SK-N-SH (cell line): Measurements from ENCODE around the gene RAPGEF1. TPM values are rescaled to one million over a fixed set of nuclear protein-coding genes. Genes with fewer than 3 reads are reported as not detected.

Source experiments
- CTCF ChIA-PET: fragments of 300-600, 350-600 bp; formaldehyde crosslinking; extraction: SDS; loops from one replicate; lab custom pipeline; 2021; lab: Yijun Ruan, JAX
- POLR2A ChIA-PET: fragments of 350-600 bp; sonication (Branson Sonifier 250); formaldehyde crosslinking; extraction: SDS; loops from one replicate; lab custom pipeline; 2020; ENCODE audit warnings: antibody characterized with exemption, inconsistent platforms; lab: Yijun Ruan, JAX
- DNase-seq: peaks from one replicate; pipeline ENCODE4 v3.0.0; 2012
- H2AFZ ChIP-seq: fragments of 200-600 bp; sonication (generic); 2 replicates; pipeline ENCODE4 v1.8.1; 2016; ENCODE audit warnings: antibody characterized with exemption, mild to moderate bottlenecking, low read depth
- H3F3A ChIP-seq: fragments of 200-600 bp; sonication (generic); replicated peaks from 2 replicates; pipeline ENCODE3; 2016; ENCODE audit warnings: antibody characterized with exemption, mild to moderate bottlenecking; ENCODE audit not compliant: insufficient read depth
- H3K27ac ChIP-seq, 2 experiments: fragments of 200-500 bp in 1 of 2; fragments of 200-600 bp in 1 of 2; sonication (Bioruptor generic) in 1 of 2; sonication (generic), shearing (Covaris generic) in 1 of 2; 2 replicates each; pipeline versions ENCODE4 v1.5.1 to v1.6.1; 2014 to 2016; ENCODE audit warnings: low read depth in 2 of 2, inconsistent platforms in 1 of 2, low read length in 1 of 2, mild to moderate bottlenecking in 1 of 2, mixed read lengths in 1 of 2
- H3K27me3 ChIP-seq: fragments of 200-600 bp; sonication (generic), shearing (Covaris generic); 2 replicates; pipeline ENCODE4 v1.6.1; 2016; ENCODE audit warnings: mixed run types; ENCODE audit not compliant: insufficient read depth
- H3K36me3 ChIP-seq, 2 experiments: fragments of 200-500 bp in 1 of 2; fragments of 200-600 bp in 1 of 2; sonication (Bioruptor generic) in 1 of 2; sonication (generic) in 1 of 2; replicated peaks in 1 of 2; 2 replicates each; pipeline versions ENCODE3 to v1.5.1; 2014 to 2016; ENCODE audit warnings: low read length in 1 of 2, mild to moderate bottlenecking in 1 of 2; ENCODE audit not compliant: insufficient read depth in 2 of 2, control insufficient read depth in 1 of 2
- H3K4me1 ChIP-seq, 2 experiments: fragments of 200-500 bp in 1 of 2; fragments of 200-600 bp in 1 of 2; sonication (Bioruptor generic) in 1 of 2; sonication (generic), shearing (Covaris generic) in 1 of 2; 2 replicates each; pipeline versions ENCODE4 v1.5.1 to v1.6.1; 2014 to 2016; ENCODE audit warnings: low read depth in 1 of 2, low read length in 1 of 2, mixed run types in 1 of 2; ENCODE audit not compliant: insufficient read depth in 2 of 2, control insufficient read depth in 1 of 2
- H3K4me2 ChIP-seq: fragments of 200-600 bp; sonication (generic), shearing (Covaris generic); 2 replicates; pipeline ENCODE4 v1.6.1; 2017; ENCODE audit warnings: mixed run types
- H3K4me3 ChIP-seq, 2 experiments: fragments of 200-500 bp in 1 of 2; fragments of 200-600 bp in 1 of 2; sonication (Bioruptor generic) in 1 of 2; sonication (generic), shearing (Covaris generic) in 1 of 2; 2 replicates each; pipeline versions ENCODE4 v1.5.1 to v1.8.1; 2014 to 2016; ENCODE audit warnings: low read depth in 2 of 2, inconsistent platforms in 1 of 2, low read length in 1 of 2, mild to moderate bottlenecking in 1 of 2, mixed read lengths in 1 of 2, moderate library complexity in 1 of 2
- H3K79me2 ChIP-seq: fragments of 200-600 bp; sonication (generic); 2 replicates; pipeline ENCODE4 v1.8.1; 2017; ENCODE audit warnings: mild to moderate bottlenecking; ENCODE audit not compliant: insufficient read depth
- H3K9ac ChIP-seq: fragments of 200-600 bp; sonication (generic); 2 replicates; pipeline ENCODE4 v1.6.1; 2017; ENCODE audit warnings: mixed run types
- H3K9me2 ChIP-seq: fragments of 200-600 bp; sonication (generic); 2 replicates; pipeline ENCODE4 v1.6.1; 2017; ENCODE audit warnings: mixed run types
- H3K9me3 ChIP-seq: fragments of 200-600 bp; sonication (generic); 2 replicates; pipeline ENCODE4 v1.6.1; 2017; ENCODE audit warnings: mixed run types, mild to moderate bottlenecking, moderate library complexity
- H4K20me1 ChIP-seq: fragments of 200-600 bp; sonication (generic); 2 replicates; pipeline ENCODE4 v1.6.1; 2017; ENCODE audit warnings: mild to moderate bottlenecking, mixed run types; ENCODE audit not compliant: insufficient read depth
- CTCF ChIP-seq: fragments of 200-600 bp; sonication (generic); IDR thresholded peaks from 2 replicates; pipeline ENCODE4 v1.6.1; 2017; ENCODE audit warnings: antibody characterized with exemption, mild to moderate bottlenecking, moderate library complexity
- EP300 ChIP-seq, 2 experiments: IDR thresholded peaks; 2 replicates each; pipeline versions ENCODE4 v1.4.0 to v1.6.1; 2012; ENCODE audit warnings: borderline replicate concordance in 1 of 2, low read depth in 1 of 2, low read length in 1 of 2
- EZH2phosphoT487 ChIP-seq: fragments of 200-600 bp; sonication (generic); IDR thresholded peaks from 2 replicates; pipeline ENCODE4 v1.6.1; 2017; ENCODE audit warnings: low read depth, mixed run types, mild to moderate bottlenecking, antibody characterized with exemption, moderate library complexity, borderline replicate concordance
- GATA2 ChIP-seq: sonication (generic); formaldehyde crosslinking; IDR thresholded peaks from 2 replicates; pipeline ENCODE4 v1.5.0; 2020; ENCODE audit warnings: mild to moderate bottlenecking, missing genetic modification reagents
- IRF3 ChIP-seq: fragments of 150-350 bp; IDR thresholded peaks from 2 replicates; pipeline ENCODE4 v1.6.1; 2016; ENCODE audit warnings: mild to moderate bottlenecking, low read depth, low read length
- JUND ChIP-seq: IDR thresholded peaks from 2 replicates; pipeline ENCODE4 v1.4.0; 2012
- MXI1 ChIP-seq: IDR thresholded peaks from 2 replicates; pipeline ENCODE4 v1.6.1; 2012; ENCODE audit warnings: mild to moderate bottlenecking, low read depth, low read length, improper control_type of control experiment
- NRF1 ChIP-seq: IDR thresholded peaks from 2 replicates; pipeline ENCODE4 v1.6.1; 2012; ENCODE audit warnings: low read depth, mild to moderate bottlenecking, low read length
- RCOR1 ChIP-seq: fragments of 150-350 bp; IDR thresholded peaks from 2 replicates; pipeline ENCODE4 v1.6.1; 2017; ENCODE audit warnings: antibody characterized with exemption, low read length
- RFX5 ChIP-seq: IDR thresholded peaks from 2 replicates; pipeline ENCODE4 v1.6.1; 2012; ENCODE audit warnings: mild to moderate bottlenecking, improper control_type of control experiment, low read length
- RXRA ChIP-seq: IDR thresholded peaks from 2 replicates; pipeline ENCODE4 v1.4.0; 2012; ENCODE audit warnings: low read depth, mild to moderate bottlenecking, borderline replicate concordance
- TAF1 ChIP-seq: IDR thresholded peaks from 2 replicates; pipeline ENCODE4 v1.6.1; 2012; ENCODE audit warnings: low read depth, mild to moderate bottlenecking, low read length, moderate library complexity, borderline replicate concordance
- TCF12 ChIP-seq: IDR thresholded peaks from 2 replicates; pipeline ENCODE4 v1.4.0; 2012
- USF1 ChIP-seq: IDR thresholded peaks from 2 replicates; pipeline ENCODE4 v1.4.0; 2012; ENCODE audit warnings: low read depth, borderline replicate concordance
- YY1 ChIP-seq: IDR thresholded peaks from 2 replicates; pipeline ENCODE4 v1.4.0; 2012; ENCODE audit warnings: low read depth, mild to moderate bottlenecking
- ZBTB33 ChIP-seq: IDR thresholded peaks from 2 replicates; pipeline ENCODE4 v1.4.0; 2012; ENCODE audit warnings: low read depth, borderline replicate concordance
- WGBS: methylation state at CpG from one replicate; pipeline ENCODE4 v1.1.6; 2017; ENCODE audit warnings: low lambda C conversion rate; 5-methylcytosine and 5-hydroxymethylcytosine counted together
- polyA plus RNA-seq, 3 experiments: library from polyadenylated mRNA; depleted of rRNA; stranded (reverse); fragments of >200 nt; gene quantifications; 2 replicates each; pipeline ENCODE4 v1.2.3, GENCODE V29; 2012

The RAPGEF1 gene
- polyA plus RNA-seq, 1 of the 3 experiments (the other 2 are of a cell fraction) = 26.2 TPM

GRCh38 chr9:131587331-131587730, 152.5 kb downstream of the RAPGEF1 start:
- H3K4me1 ChIP-seq = no peaks in the 10 kb centered on the region
- no peaks in the 10 kb centered on the region for H3K27me3 ChIP-seq
- no peak for TF ChIP-seq YY1
- no peak for TF ChIP-seq TCF12
- TF ChIP-seq ZBTB33 = no peak
- no peak for TF ChIP-seq RXRA
- no peak for TF ChIP-seq TAF1
- no peak for TF ChIP-seq MXI1
- no peak for TF ChIP-seq RFX5
- TF ChIP-seq EZH2phosphoT487 = no peak
- no peak for TF ChIP-seq NRF1
- TF ChIP-seq RCOR1 = no peak
- TF ChIP-seq GATA2 (CRISPR knock-in tag) = no peak
- no peak for TF ChIP-seq JUND
- TF ChIP-seq EP300 (IDR thresholded peaks at IDR 0.05; ENCODE audit: borderline replicate concordance in 1 of 2, low read depth in 1 of 2, low read length in 1 of 2) = no peak
- TF ChIP-seq CTCF = no peak
- no peak for TF ChIP-seq USF1
- TF ChIP-seq IRF3 = no peak
- ChIA-PET CTCF (interaction anchor here (1.1 to 1.2 kb wide), 2 partner anchors 152 to 153 kb away, joined by 3 to 6 read pairs; no protein-coding TSS in a partner anchor), POLR2A (no interaction called here)
- no peak overlapping the region for H3K4me3 ChIP-seq
- no peaks in the 10 kb centered on the region for H3F3A ChIP-seq
- no peak overlapping the region for H2AFZ ChIP-seq
- peaks cover 0 to 27% of the 10 kb centered on the region in 2 experiments for H3K36me3 ChIP-seq
- H4K20me1 ChIP-seq = no peaks in the 10 kb centered on the region
- no peaks in the 10 kb centered on the region for H3K79me2 ChIP-seq
- H3K9ac ChIP-seq = no peak overlapping the region
- 86% methylated on average over 7 of the region's 9 CpGs for WGBS
- H3K9me3 ChIP-seq = no peaks in the 10 kb centered on the region
- no peak overlapping the region for H3K27ac ChIP-seq
- no peaks in the 10 kb centered on the region for H3K9me2 ChIP-seq
- no peak for DNase-seq
- H3K4me2 ChIP-seq = no peak overlapping the region
